HG03103 (cell line): Measurements from ENCODE around the gene GAS7.
A peak's percentile ranks its signal among the peaks of the same experiment; 100 is the strongest.

Experiments used
- ATAC-seq: cut with Tn5 transposase; IDR thresholded peaks from one replicate; pipeline ENCODE4 v1.9.1; 2021; ENCODE audit warnings: low read depth; ENCODE audit not compliant: unreplicated experiment

The GAS7 gene

GRCh38 chr17:9904277-9905077, 293.9 kb downstream of the GAS7 start:
- no peak for ATAC-seq

- ATAC-seq: no peak
Measured at GRCh38 chr17:9902120-9902519, 296.3 kb downstream of the GAS7 start.

DNA sequence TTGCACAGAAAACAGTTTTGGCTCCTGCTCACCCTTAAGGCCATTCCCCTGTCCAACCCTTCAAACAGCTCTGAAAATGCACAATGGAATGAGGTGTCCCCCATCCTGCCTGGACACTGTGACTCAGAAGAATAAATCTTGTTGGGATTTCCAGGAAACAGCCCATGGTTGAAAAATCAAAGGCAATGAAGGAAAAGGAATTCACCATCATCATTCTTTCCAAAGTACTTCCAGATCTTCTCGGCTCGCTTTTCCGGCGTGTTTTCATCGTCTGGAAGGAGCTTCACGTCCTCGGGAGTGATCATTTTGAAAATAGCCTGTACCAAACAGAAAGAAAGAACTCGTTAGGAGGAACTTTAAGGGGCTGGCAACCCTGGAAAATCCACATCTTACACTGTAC, 297.6 kb downstream of the GAS7 start:
- ATAC-seq: no peak

DNA sequence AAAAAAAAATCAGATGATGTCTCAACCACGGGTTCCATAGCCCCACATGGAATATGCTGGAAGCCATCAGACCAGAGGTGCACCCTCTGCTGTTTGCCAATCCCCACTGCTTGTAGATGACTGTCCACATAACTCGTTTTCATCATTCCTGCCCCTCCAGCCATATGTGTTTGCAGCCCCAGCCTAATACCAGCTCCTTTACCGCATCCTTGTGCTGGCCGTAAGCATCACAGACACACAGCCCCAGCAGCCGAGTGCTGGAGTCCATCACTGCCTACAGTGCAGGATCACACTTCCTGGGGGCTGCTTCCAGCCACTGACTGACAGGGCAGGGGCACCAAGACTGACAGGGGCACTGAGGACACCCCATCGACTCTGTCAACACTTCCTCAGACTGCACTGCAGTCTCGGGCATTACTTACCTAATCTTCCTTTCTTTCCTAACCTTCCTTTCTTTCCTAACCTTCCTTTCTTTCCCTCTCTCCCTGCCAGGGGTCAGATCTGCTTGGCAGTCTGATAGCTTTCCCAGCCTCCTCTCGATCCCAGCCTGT, 298.3 kb downstream of the GAS7 start:
- ATAC-seq: no peak

DNA sequence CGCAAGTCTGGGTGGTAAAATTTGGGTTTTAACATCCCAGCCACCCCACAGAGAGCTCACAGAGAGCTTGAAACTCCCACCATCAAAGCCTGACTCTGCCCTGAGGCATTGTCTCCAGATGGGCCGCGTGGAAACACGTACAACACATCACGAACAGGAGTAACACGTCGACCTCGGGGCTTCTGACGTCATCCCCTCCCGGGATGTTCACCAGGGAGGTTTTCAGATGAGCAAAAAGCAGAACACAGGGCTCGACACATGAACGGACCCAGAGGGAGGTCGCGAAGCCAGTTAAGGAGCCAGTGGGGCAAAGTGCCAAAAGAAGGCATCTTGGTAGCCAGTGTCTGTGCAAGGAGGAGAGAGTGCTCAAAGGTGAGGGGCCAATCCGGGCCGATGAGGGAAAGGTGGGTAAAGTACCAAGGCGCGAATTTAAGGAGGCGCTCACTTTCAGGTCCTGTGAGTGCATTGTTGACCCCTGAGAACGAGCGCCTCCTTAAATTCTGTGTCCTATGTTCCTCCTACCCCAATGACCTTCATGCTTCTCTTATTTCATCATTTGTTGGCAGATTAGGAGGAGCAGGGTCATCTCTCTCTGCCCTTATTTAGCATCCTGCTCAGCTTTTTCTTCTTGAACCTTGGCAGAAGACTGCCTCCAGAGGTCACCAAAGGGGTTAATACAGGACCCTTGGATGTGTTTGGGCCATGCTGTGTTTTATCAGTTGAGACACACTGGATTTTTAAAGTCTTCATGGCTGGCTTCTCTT, 298.9 kb downstream of the GAS7 start:
- no peak for ATAC-seq

DNA sequence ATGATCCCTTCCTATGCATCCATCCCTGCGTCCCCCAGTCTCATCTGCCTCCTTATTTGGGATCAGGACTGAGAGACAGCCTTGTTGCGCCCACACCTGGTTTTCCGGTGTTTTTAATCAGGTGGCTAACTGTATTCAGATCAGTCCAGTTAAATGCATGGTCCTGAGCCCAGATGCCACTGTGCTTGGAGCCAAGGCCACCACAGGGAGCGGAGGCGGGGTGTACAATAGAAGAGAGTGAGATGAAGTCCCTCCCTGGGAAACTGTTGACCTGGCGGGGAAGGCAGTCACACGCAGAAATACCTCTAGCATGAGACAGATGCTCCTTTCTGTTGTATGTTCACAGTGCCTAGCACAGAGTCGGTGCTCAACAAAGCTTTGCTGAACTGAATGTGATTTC, 299.6 kb downstream of the GAS7 start:
- no peak for ATAC-seq

DNA sequence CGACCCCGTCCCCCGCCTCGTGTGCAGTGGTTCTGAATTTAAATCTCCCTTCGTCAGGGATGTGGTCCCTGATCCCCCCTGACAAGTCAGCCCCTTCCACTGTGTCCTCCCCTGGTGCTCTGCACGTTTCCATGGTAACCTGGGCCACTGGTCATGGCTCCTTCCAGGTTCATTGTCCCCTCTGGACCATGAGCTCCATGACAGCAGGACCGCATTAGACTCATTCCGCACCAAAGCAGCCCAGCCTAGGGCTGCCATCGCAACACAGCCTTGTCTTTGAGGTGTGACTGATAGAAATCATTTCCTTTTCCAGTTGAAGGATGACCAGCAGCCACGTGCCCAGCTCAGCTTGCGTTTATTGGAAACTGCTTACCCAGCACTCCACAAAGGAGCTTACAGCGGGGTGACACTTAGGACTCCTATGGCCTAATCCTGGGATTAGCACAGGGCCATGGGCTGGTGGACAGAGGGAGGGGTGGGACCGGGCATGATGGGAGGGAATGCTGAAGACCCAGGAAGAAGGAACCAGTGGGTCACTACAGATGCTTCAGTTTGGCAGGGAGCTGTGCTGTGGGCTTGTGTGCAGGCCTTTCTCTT, 300.9 kb downstream of the GAS7 start:
- ATAC-seq: no peak

GRCh38 chr17:9895923-9896322, 302.5 kb downstream of the GAS7 start:
- ATAC-seq: no peak

DNA sequence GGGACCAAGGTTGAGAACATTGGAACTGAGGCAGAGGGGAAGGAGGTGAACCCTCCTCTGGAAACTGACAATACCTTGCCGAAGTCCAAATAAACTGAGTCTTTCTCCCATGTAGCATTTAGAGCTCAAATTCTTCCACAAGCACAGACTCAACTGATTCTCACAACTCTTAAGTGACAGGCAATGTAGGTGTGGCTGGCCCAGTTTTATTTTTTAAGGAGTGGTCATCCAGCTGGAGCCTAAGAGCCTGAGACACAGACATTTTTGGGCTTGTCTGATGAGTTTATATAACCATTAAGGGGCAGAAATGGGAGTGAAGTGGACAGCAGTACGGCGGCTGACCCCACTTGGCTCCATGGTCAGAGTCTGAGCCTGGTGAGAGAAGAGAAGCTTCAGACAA, 304.2 kb downstream of the GAS7 start:
- no peak for ATAC-seq

DNA sequence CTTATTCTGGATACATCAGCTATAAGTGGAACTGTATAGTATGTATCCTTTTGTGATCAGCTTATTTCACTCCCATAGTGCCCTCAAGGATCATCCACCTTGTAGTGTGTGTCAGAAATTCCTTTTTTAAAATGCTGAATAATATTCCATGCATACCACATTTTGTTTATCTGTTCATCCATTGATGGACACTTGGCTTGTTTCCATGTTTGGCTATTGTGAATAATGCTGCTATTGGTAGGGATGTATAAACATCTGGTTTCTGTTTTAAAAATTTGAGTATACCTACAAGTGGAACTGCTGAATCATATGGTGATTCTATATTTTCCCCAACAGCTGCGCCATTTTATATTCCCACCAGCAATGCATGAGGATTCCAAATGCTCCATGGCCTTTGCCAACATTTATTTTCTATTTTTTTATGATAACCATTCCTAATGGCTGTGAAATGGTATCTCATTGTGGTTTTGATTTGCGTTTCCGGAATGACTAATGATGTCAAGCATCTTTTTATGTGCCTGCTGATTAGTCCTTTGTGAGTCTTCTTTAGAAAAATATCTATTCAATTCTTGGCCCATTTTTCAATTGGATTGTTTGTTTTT, 304.9 kb downstream of the GAS7 start:
- no peak for ATAC-seq

GRCh38 chr17:9890124-9890523, 308.3 kb downstream of the GAS7 start:
- peak; percentile 60 for ATAC-seq

- no peak for ATAC-seq
Measured at GRCh38 chr17:9887508-9887907, 310.9 kb downstream of the GAS7 start.

GRCh38 chr17:9886141-9886930, 312.1 kb downstream of the GAS7 start:
- no peak for ATAC-seq

- no peak for ATAC-seq
Measured at GRCh38 chr17:9883451-9883850, 315.0 kb downstream of the GAS7 start.

DNA sequence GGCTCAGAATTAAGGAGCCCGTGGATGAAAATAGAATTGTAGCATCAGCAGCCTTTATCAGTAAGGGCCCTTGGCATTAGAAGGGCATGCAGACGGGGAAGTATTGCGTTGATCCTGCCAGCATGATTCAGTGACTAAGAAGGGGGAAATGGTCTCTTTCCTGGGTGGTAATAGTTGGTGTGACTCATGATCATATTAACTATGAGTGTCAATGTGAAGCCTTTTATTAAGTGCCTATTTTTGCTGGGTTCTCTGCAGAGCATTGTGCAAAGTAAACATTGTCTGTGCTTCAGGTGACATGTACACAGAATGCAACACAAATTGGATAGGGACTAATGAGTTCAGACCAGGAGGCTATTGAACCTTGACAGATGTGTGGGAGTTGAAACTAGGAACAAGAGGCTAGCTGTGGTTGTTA, 317.8 kb downstream of the GAS7 start:
- ATAC-seq: no peak

GRCh38 chr17:9878786-9879525, 319.4 kb downstream of the GAS7 start:
- ATAC-seq: no peak

DNA sequence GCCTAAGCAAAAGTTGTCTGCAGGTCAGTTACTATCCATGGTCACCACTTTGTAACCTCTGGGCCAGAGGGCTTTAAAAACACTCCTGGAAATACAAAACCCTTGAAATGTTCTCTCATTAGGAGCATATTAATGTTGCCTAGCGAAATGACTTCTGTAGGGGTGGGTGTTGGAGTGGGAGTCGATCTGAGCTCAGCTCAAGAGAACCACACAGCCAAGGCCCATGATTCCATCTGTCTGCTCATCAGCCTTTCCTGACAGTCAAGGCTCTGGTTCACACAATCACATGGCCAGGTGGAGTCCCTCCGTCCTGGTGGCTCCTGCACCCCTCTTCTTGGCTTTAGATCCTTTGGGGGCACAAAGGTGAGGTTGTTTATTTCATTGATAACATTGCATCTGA, 320.1 kb downstream of the GAS7 start:
- no peak for ATAC-seq

GRCh38 chr17:9875441-9875840, 323.0 kb downstream of the GAS7 start:
- no peak for ATAC-seq

DNA sequence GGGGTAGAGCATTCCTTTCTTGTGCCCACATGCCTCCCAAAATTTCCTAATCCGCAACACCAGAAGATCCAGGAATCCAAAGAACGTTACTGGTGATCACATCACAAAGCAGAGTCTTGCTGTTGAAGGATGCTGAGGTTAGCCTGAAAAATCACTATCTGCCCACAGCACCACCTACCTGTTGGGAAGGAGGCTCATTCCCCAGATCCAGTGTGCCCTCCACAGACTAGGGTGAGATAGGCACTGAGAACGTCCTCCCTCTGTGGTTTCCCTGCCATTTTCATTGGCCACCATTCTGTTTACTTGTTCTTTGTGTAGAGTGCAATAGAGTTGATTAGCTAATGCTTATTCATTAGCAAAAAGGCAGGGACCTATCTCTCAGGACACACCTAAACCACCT, 323.7 kb downstream of the GAS7 start:
- no peak for ATAC-seq
